CD4-positive, alpha-beta T cell (primary cell): ENCODE data around the gene ZFPL1. TPM values are rescaled to one million over a fixed set of nuclear protein-coding genes. Genes with fewer than 3 reads are reported as not detected.
A peak's percentile ranks its signal among the peaks of the same experiment; 100 is the strongest.
"Not testable (repeated sequence)": the region's sequence is repeated elsewhere in the genome, so short reads cannot be mapped to it uniquely, and the experiment has no call there.

ENCODE experiments used
- ATAC-seq: fragments of 200-7000 bp; cut with Tn5 transposase; one replicate; pipeline ENCODE4 v1.10.0; 2022; ENCODE audit warnings: mild to moderate bottlenecking; ENCODE audit not compliant: poor library complexity
- CTCF ChIA-PET: fragments of 350-600 bp; sonication (Branson Sonifier 250); formaldehyde crosslinking; loops from one replicate; lab custom pipeline; 2021; ENCODE audit warnings: antibody characterized with exemption, inconsistent platforms; lab: Charles Lee
- POLR2A ChIA-PET: fragments of 350-600 bp; sonication (Branson Sonifier 250); formaldehyde crosslinking; loops from one replicate; lab custom pipeline; 2021; ENCODE audit warnings: antibody characterized with exemption, inconsistent platforms; lab: Charles Lee
- DNase-seq, 14 experiments: peaks; one replicate each; pipeline ENCODE4 v3.0.0-alpha.2; 2013 to 2020; ENCODE audit warnings: mixed read lengths in 2 of 14
- H3K27ac ChIP-seq, 2 donors: one replicate each; pipeline versions ENCODE4 v1.5.1 to v1.7.0; 2013; ENCODE audit warnings: low read length in 2 of 2, low read depth in 1 of 2, mild to moderate bottlenecking in 1 of 2
- H3K27me3 ChIP-seq, 2 experiments: 1 replicate in 1 of 2; 2 replicates in 1 of 2; pipeline versions ENCODE4 v1.6.1 to v1.7.0; 2013; ENCODE audit warnings: low read length in 2 of 2, control low read depth in 1 of 2, mild to moderate bottlenecking in 1 of 2, moderate library complexity in 1 of 2; ENCODE audit not compliant: insufficient read depth in 2 of 2, control insufficient read depth in 1 of 2
- H3K36me3 ChIP-seq: one replicate; pipeline ENCODE4 v1.6.1; 2013; ENCODE audit warnings: low read length, control low read depth; ENCODE audit not compliant: insufficient read depth
- H3K4me1 ChIP-seq: one replicate; pipeline ENCODE4 v1.6.1; 2013; ENCODE audit warnings: low read length, control low read depth; ENCODE audit not compliant: insufficient read depth
- H3K4me3 ChIP-seq: one replicate; pipeline ENCODE4 v1.5.1; 2013; ENCODE audit warnings: mild to moderate bottlenecking, low read length, moderate library complexity
- H3K9me3 ChIP-seq, 2 experiments: 1 replicate in 1 of 2; 2 replicates in 1 of 2; pipeline versions ENCODE4 v1.6.1 to v1.7.0; 2013; ENCODE audit warnings: low read length in 2 of 2, mild to moderate bottlenecking in 2 of 2, control low read depth in 1 of 2, moderate library complexity in 1 of 2; ENCODE audit not compliant: control insufficient read depth in 1 of 2, insufficient read depth in 1 of 2
- H3K27ac Mint-ChIP-seq: one replicate; pipeline ENCODE4 v1.8.0; 2020; ENCODE audit warnings: mixed read lengths
- H3K27me3 Mint-ChIP-seq: one replicate; pipeline ENCODE4 v1.8.0; 2021; ENCODE audit warnings: mixed read lengths
- H3K36me3 Mint-ChIP-seq: one replicate; pipeline ENCODE4 v1.8.0; 2021; ENCODE audit warnings: low read depth, mixed read lengths
- H3K4me1 Mint-ChIP-seq: one replicate; pipeline ENCODE4 v1.8.0; 2021; ENCODE audit warnings: low read depth, mixed read lengths
- H3K4me3 Mint-ChIP-seq: one replicate; pipeline ENCODE4 v1.8.0; 2020; ENCODE audit warnings: mild to moderate bottlenecking, mixed read lengths
- H3K9me3 Mint-ChIP-seq: one replicate; pipeline ENCODE4 v1.8.0; 2020; ENCODE audit warnings: mixed read lengths
- CTCF ChIP-seq: fragments of 200-600 bp; IDR thresholded peaks from one replicate; pipeline ENCODE4 v1.8.0; 2022; ENCODE audit warnings: antibody characterized with exemption, mild to moderate bottlenecking
- intact Hi-C, 2 experiments: fragments of 100-400 bp; cut with DNase I in 1 of 2; cut with micrococcal nuclease in 1 of 2; formaldehyde crosslinking; loops; one replicate each; pipeline versions ENCODE4 v1.15.1 to v1.9.0; 2023 to 2025; cut with DNase I, micrococcal nuclease
- total RNA-seq, 174 experiments: library from RNA in 2 of 174; stranded (reverse) in 2 of 174; gene quantifications; one replicate each; pipeline ENCODE4 v1.2.3 and lab custom pipeline; 2021 to 2026

Gene ZFPL1
- total RNA-seq, 2 experiments from 2014 or later: 46.2 to 47.7 TPM

GRCh38 chr11:65118097-65118837 lies 34.2 kb downstream of the ZFPL1 start:
- Mint-ChIP-seq H3K4me3 (peak overlapping the region; percentile 96), H3K9me3 (no peaks in the 10 kb centered on the region), H3K27me3 (no peaks in the 10 kb centered on the region), H3K27ac (peak overlapping the region; percentile 91), H3K36me3 (peaks cover 61% of the 10 kb centered on the region), H3K4me1 (peaks cover 54% of the 10 kb centered on the region)
- CTCF ChIA-PET: interaction anchor here (0.9 to 5.3 kb wide), 6 partner anchors 8 to 340 kb away, joined by 3 to 23 read pairs (median 6); partner anchors contain the start of genes ARL2 and SF1
- no peak overlapping the region for H3K4me3 ChIP-seq
- H3K27ac ChIP-seq: peak overlapping the region; percentile 5
- H3K9me3 ChIP-seq: no peaks in the 10 kb centered on the region
- intact Hi-C loops: loop anchor here (1.0 to 10.0 kb wide), 6 partner anchors 8 to 407 kb away; partner anchors contain the start of genes PPP2R5B (in 1 of the 2) and SCYL1 (in 1 of the 2)
- no peak for ATAC-seq
- no peak for DNase-seq
- TF ChIP-seq CTCF: peak; percentile 60
- POLR2A ChIA-PET: interaction anchor here (0.8 to 3.2 kb wide), 32 partner anchors 9 to 772 kb away, joined by 3 to 57 read pairs (median 5); partner anchors contain the start of genes ARL2, CAPN1, CCDC85B and EHD1
- no peaks in the 10 kb centered on the region for H3K27me3 ChIP-seq
- peaks cover 66% of the 10 kb centered on the region for H3K4me1 ChIP-seq
- H3K36me3 ChIP-seq: peaks cover 40% of the 10 kb centered on the region

- not testable (repeated sequence) for H3K9me3 ChIP-seq, H3K9me3 Mint-ChIP-seq, H3K4me3 ChIP-seq, H3K27me3 Mint-ChIP-seq, ATAC-seq, H3K27me3 ChIP-seq
- Histone ChIP-seq H3K36me3 (peaks cover 41% of the 10 kb centered on the region), H3K4me1 (peaks cover 67% of the 10 kb centered on the region), H3K27ac (peak overlapping the region in 1 of 2 donors; percentile 5)
- ChIA-PET POLR2A (interaction anchor here (2.1 to 3.2 kb wide), 5 partner anchors 16 to 380 kb away, joined by 8 to 57 read pairs (median 15); partner anchors contain the start of genes ARL2, CAPN1, MALAT1 and SAC3D1), CTCF (interaction anchor here (1.7 to 5.3 kb wide), 3 partner anchors 9 to 105 kb away, joined by 7 to 23 read pairs (median 14); partner anchors contain the start of gene ARL2)
- H3K36me3 Mint-ChIP-seq: peaks cover 61% of the 10 kb centered on the region
- H3K4me1 Mint-ChIP-seq: peaks cover 49% of the 10 kb centered on the region
- H3K4me3 Mint-ChIP-seq: peak overlapping the region; percentile 100
- peak overlapping the region; percentile 100 for H3K27ac Mint-ChIP-seq
- peak in 1 of 14 experiments; percentile 29 for DNase-seq
- intact Hi-C loops: loop anchor here (1.0 to 10.0 kb wide), 6 partner anchors 9 to 406 kb away; partner anchors contain the start of genes PPP2R5B (in 1 of the 2) and SCYL1 (in 1 of the 2)
Measured at GRCh38 chr11:65118891-65119669, 35.1 kb downstream of the ZFPL1 start.

GRCh38 chr11:65119670-65119995 lies 35.6 kb downstream of the ZFPL1 start:
- Mint-ChIP-seq H3K9me3 (no peaks in the 10 kb centered on the region), H3K4me3 (peak overlapping the region; percentile 100), H3K27me3 (no peaks in the 10 kb centered on the region), H3K36me3 (peaks cover 67% of the 10 kb centered on the region), H3K27ac (peak overlapping the region; percentile 100), H3K4me1 (peaks cover 51% of the 10 kb centered on the region)
- no peak for ATAC-seq
- ChIA-PET POLR2A (interaction anchor here (3.2 to 3.6 kb wide), 3 partner anchors 8 to 379 kb away, joined by 25 to 73 read pairs (median 57); partner anchors contain the start of genes MALAT1, SYVN1 and TM7SF2), CTCF (interaction anchor here (5.3 kb wide), 1 partner anchor 10 kb away, joined by 23 read pairs; no protein-coding TSS in a partner anchor)
- TF ChIP-seq CTCF: no peak
- intact Hi-C loops: loop anchor here (2.0 to 10.0 kb wide), 5 partner anchors 107 to 405 kb away; partner anchors contain the start of genes PPP2R5B (in 1 of the 2) and SCYL1 (in 1 of the 2)
- no peak overlapping the region for H3K27ac ChIP-seq
- peaks cover 67% of the 10 kb centered on the region for H3K4me1 ChIP-seq
- no peak overlapping the region for H3K4me3 ChIP-seq
- no peaks in the 10 kb centered on the region for H3K27me3 ChIP-seq
- H3K9me3 ChIP-seq: no peaks in the 10 kb centered on the region
- DNase-seq: peak in 1 of 14 experiments; percentile 6
- peaks cover 46% of the 10 kb centered on the region for H3K36me3 ChIP-seq
